Ishikawa (cell line): ENCODE measurements around the gene C17orf114.

Experiments used
- CEBPB ChIP-seq: IDR thresholded peaks from 2 replicates; pipeline ENCODE4 v1.6.1; 2012
- CREB1 ChIP-seq: IDR thresholded peaks from 2 replicates; pipeline ENCODE4 v1.6.1; 2012; ENCODE audit warnings: low read depth
- EGR1 ChIP-seq: IDR thresholded peaks from 2 replicates; pipeline ENCODE4 v1.6.1; 2012
- EP300 ChIP-seq: IDR thresholded peaks from 2 replicates; pipeline ENCODE4 v1.6.1; 2012; ENCODE audit warnings: borderline replicate concordance
- MAX ChIP-seq: IDR thresholded peaks from 2 replicates; pipeline ENCODE4 v1.6.1; 2012
- NFIC ChIP-seq: IDR thresholded peaks from 2 replicates; pipeline ENCODE4 v1.6.1; 2012
- RAD21 ChIP-seq: IDR thresholded peaks from 2 replicates; pipeline ENCODE4 v1.6.1; 2012; ENCODE audit warnings: low read depth
- REST ChIP-seq: IDR thresholded peaks from 2 replicates; pipeline ENCODE4 v1.6.1; 2012; ENCODE audit warnings: low read depth, mild to moderate bottlenecking
- TAF1 ChIP-seq: IDR thresholded peaks from 2 replicates; pipeline ENCODE4 v1.6.1; 2012; ENCODE audit warnings: low read depth, mild to moderate bottlenecking
- TCF12 ChIP-seq: IDR thresholded peaks from 2 replicates; pipeline ENCODE4 v1.6.1; 2012; ENCODE audit warnings: low read depth
- TEAD4 ChIP-seq: IDR thresholded peaks from 2 replicates; pipeline ENCODE4 v1.6.1; 2012
- USF1 ChIP-seq: IDR thresholded peaks from 2 replicates; pipeline ENCODE4 v1.6.1; 2012
- YY1 ChIP-seq: IDR thresholded peaks from 2 replicates; pipeline ENCODE4 v1.6.1; 2012; ENCODE audit warnings: low read depth

Gene C17orf114

GRCh38 chr17:4832829-4833177, 30.7 kb upstream of the C17orf114 start:
- TF ChIP-seq MAX, result peak; percentile 66; the same call in 1 of the 2 replicates

- TF ChIP-seq CEBPB (no peak), TEAD4 (no peak), USF1 (no peak), MAX (no peak)
Observed at GRCh38 chr17:4827399-4827798, 25.3 kb upstream of the C17orf114 start.

- no peak for TF ChIP-seq YY1
- TF ChIP-seq CREB1, result no peak
- no peak for TF ChIP-seq EGR1
Observed at GRCh38 chr17:4823373-4824089, 21.4 kb upstream of the C17orf114 start.

GRCh38 chr17:4822835-4823234, 20.7 kb upstream of the C17orf114 start:
- TF ChIP-seq EP300 (no peak), CREB1 (no peak), REST (no peak), CEBPB (no peak), MAX (no peak)

GRCh38 chr17:4818276-4818675, 16.1 kb upstream of the C17orf114 start:
- TF ChIP-seq REST, result no peak
- no peak for TF ChIP-seq EP300
- TF ChIP-seq CEBPB, result no peak
- TF ChIP-seq USF1, result no peak

- TF ChIP-seq USF1, result no peak
- no peak for TF ChIP-seq CEBPB
- no peak for TF ChIP-seq CREB1
- no peak for TF ChIP-seq NFIC
- TF ChIP-seq TAF1, result no peak
- TF ChIP-seq YY1, result no peak
- TF ChIP-seq MAX, result no peak
- no peak for TF ChIP-seq RAD21
- TF ChIP-seq TEAD4, result no peak
- TF ChIP-seq EGR1, result no peak
- no peak for TF ChIP-seq TCF12
- TF ChIP-seq REST, result no peak
Observed at GRCh38 chr17:4816826-4817225, 14.7 kb upstream of the C17orf114 start.
